HEK293 (cell line): ENCODE data around the gene MAGI1.

Experiments
- GLI4 ChIP-seq: fragments of 450-650 bp; formaldehyde crosslinking; IDR thresholded peaks from 2 replicates; pipeline ENCODE4 v1.5.1; 2016; ENCODE audit warnings: missing biosample characterization, missing genetic modification characterization
- ZXDB ChIP-seq: fragments of 450-650 bp; formaldehyde crosslinking; IDR thresholded peaks from 2 replicates; pipeline ENCODE4 v1.5.1; 2016; ENCODE audit warnings: missing biosample characterization, missing genetic modification characterization

DNA sequence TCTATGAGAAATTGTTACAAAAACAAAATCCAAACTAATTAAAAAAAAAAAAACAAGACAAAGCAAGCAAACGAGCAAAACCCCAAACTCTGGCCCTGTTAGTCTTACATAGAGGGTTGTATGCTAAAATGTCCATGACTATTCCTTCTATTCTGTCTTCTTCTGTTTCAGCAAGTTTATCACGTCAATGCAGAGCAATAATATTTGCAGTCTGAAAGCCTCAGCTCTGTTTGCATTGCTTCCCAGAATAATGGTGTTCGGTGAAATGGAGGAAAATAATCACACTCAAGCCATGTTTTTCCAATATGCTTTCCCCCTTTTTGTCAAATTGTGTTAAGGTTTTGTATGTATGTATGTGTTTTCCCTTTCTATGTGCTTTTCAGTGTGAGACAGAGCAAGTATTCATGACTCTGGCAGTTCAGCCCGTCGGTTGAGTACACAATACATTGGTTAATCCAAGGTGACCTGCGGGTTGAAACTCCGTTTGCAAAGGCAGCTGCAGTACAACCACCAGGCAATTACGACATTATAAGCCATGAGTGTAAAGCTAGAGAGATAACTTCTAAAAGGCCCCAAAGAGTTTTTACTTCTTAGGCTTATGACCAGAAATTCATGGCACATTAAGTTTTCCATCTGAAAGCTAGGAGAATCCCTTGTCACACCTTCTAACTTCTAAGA, 34.9 kb upstream of the MAGI1 start:
- TF ChIP-seq ZXDB (tag by site-specific recombination) (no peak), GLI4 (tag by site-specific recombination) (no peak)
